ENCODE measurements around the gene KLHL29.

KLHL29 gene

DNA sequence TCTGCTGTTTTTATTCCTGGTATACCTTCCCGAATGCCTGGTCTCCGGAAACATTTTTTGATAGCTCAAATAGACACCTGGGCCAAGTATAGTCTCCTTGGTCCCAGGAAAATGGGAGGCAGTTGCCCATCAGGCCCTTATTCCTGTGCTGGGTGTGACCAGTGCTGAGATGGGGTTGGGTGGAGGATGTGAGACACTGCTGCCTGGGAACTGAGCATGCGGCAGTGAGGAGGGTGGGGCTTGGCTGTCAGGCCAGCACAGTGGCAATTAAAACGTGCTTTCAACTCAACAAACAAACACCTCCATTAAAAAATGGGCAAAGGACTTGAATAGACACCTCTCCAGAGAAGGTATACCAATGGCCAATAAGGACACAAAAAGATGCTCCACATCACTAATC, 12.5 kb downstream of the KLHL29 start:
- no peak for DNase-seq (ENCODE audit: low read depth)

GRCh38 chr2:23399674-23400261, 14.8 kb downstream of the KLHL29 start:
- no peak for DNase-seq (ENCODE audit: low read depth)

DNA sequence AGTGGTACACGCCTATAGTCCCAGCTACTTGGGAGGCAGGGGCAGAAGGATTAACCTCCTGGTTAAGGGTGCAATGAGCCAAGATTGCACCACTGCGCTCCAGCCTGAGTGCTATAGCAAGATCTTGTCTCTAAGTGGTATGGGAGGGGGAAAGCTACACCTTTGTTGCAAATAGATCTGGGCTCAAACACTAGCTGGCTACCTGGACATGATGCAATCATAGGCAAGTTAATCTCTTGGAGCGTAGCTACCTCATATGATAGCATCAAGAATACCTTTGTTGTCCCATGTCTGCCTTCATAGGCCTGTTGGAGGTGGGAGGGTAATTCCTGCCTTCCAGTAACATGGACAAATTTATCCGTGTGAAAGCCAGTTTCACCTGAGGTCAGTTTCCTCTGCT, 15.7 kb downstream of the KLHL29 start:
- DNase-seq (ENCODE audit: low read depth): no peak

DNA sequence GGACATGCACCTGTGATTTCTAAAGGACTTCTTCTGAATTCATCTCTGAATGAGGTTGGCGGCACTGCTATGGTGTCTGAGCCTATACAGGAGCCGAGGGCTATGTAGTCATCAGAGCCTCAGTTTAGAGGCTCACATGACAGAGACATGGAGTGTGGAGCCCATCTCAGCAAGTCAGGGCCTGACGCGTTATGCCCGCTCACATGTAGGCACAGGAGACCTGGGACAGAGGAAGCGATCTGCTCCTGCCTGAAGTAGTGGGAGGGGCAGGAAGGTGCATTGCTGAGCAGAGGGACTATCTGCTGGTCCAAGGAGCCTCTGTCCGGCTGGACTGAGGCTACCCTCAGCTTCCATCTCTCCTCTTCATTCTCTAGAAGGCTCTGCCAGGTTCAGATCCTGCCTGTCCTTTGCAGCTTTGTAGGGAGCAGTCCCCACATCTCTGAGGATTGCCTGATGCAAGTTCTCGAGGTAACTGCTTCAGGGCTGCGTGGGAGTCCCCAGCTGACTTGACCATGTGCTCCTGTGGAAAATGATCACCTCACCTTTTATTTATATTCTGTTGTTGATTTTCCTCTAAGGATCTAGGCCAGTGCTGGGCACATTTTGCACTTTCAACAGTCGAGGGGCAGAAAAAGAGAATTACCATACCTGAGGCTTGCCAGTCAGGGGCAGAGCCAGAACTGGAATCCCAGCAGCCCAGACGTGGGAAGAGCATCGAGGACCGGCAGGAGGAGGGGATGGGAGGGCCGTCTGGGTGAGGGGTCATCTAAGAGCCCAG, 16.6 kb downstream of the KLHL29 start:
- DNase-seq (ENCODE audit: low read depth): no peak

DNA sequence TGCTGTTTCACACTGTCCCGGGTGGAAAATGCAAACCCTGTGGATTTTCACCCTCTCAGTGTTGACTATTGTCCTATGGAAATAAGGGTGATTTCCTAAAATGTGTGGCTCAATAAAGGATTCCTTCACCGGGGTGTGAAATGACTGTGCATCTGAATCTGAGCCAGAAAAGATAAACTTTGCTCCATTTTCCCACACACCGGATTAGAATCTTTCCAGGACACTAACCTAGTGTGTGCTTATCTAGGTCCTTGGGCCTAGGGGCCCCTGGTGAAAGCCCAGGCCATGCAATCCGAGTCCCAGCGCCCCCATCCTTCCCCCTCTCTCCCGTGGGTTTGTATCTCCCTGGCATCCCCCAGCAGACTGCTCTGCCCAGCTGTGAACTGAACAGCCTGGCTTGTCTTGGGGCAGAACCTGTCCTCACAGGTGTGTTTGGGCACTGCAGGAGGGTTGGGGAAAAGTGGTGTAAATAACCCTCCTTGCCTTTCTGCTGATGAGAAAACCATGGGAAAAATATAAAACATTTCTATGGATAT, 17.3 kb downstream of the KLHL29 start:
- no peak for DNase-seq (ENCODE audit: low read depth)

- DNase-seq (ENCODE audit: low read depth): no peak
Measured at GRCh38 chr2:23404426-23404825, 19.4 kb downstream of the KLHL29 start.

DNA sequence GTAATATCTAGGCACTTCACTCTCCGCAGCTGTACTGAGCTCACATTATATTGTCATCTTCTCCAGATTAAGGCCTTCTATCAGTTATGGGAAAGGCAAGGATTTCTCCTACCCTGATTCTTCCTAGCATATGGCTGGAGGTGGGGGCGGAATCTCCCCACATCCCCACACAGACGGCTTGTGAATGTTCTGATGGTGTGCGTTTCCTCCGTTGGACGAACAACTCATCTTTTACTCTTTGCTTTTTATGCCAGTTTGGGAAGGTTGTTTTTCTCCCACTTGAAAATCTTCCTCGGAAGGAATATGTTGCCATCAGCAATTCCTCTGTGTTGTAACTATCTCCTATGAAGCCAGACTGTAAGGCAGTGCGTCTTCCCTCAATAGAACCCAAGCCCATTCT, 24.3 kb downstream of the KLHL29 start:
- no peak for DNase-seq (ENCODE audit: low read depth)

DNA sequence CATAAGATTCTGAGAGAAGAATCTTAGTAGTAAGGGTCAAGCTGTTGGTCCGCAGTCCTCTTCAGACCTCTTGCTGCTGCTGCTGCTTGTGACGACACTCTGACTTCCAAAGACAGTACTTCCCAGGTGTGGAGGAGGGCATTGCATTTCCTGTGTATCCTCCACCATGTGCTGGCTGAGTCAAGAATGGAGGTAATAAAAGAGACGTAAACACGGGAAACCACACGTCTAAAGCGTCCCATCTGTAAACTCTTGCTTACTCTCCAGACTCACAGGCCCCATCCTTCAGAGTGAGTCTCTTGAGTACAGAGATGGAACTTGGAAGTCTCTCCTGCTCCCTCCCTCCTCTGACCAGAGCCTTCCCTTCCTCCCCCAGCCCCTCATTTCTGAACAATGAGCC, 25.6 kb downstream of the KLHL29 start:
- DNase-seq (ENCODE audit: low read depth): no peak

GRCh38 chr2:23411752-23412431, 26.9 kb downstream of the KLHL29 start:
- no peak for DNase-seq (ENCODE audit: low read depth)

- DNase-seq (ENCODE audit: low read depth): no peak
Measured at GRCh38 chr2:23412556-23413155, 27.7 kb downstream of the KLHL29 start.

DNA sequence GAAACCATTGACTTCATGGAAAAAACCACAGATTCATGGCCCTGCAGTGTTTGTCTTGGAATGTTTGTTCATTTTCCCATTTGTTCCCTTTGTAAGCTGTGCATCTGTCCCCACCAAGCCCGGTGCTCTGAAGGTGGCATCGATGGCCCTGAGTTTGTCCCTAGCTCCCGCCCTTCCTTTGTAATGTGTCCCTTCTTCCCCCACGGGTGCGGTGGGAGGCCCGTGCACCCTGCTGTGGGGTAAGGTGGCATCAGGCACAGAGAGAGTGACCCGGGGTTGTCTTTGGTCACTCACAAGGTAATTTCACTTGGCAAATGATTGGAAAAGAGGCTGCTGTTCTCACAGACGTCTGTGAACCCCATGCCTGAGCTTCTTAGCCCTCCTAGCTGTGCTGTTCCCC, 28.7 kb downstream of the KLHL29 start:
- DNase-seq (ENCODE audit: low read depth): no peak

DNA sequence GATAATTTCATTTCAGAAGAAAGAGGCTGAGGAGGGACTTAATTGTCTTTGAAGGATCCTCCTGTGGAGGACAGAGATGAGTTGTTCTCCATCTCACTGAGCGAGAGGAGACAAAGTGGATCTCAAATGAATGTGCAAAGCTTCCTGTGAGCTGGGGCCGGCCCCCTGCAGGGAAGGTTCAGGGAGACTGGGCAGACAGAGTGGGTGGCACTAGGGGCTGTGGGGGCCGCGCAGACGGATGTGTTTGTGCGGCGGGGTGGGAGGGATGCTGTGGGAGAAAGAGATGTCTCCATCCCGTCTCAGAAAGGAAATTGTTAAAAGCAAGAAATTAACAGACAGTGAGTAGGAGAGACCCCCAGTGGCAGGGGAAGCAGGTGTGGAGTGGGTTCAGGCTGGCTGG, 29.1 kb downstream of the KLHL29 start:
- DNase-seq (ENCODE audit: low read depth): no peak

DNA sequence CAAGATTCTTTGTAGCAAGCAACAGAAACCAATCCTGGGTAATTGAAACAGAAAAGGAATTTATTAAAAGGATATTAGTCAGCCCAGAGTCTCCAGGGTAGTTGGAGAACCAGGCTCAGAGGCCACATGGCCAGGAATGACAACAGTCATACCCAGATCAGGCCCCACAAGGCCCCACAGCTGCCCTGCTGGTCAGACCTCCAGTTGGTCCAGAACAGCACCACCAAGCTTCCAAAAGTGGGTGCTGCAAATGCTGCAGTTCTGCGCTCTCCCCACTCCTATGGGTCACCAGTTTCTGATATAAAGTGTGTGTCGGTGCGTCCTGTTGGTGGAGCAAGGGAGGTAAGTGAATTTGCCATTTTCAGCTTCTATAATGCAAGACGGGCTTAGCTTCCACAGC, 29.9 kb downstream of the KLHL29 start:
- DNase-seq (ENCODE audit: low read depth): no peak

GRCh38 chr2:23417310-23417709, 32.3 kb downstream of the KLHL29 start:
- DNase-seq (ENCODE audit: low read depth): no peak

DNA sequence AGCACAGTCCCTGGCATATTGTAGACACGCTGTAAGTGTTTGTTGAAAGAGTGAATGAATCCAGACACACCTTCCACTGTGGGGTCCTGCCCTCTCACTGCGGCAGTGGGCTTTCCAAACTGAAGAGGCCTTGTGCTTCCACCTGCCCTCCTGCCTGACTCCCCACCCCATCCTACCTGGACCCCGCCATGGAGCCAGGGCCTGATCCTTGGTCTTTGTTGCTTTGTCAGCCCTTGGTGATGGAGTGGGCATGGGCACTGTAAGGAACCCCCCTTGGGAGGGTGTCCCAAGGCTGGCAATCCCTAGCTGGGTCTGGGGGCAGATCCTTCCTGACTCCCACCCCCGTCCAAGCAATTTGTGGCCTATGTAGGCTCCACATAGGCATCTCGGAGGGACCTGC, 33.1 kb downstream of the KLHL29 start:
- no peak for DNase-seq (ENCODE audit: low read depth)

DNA sequence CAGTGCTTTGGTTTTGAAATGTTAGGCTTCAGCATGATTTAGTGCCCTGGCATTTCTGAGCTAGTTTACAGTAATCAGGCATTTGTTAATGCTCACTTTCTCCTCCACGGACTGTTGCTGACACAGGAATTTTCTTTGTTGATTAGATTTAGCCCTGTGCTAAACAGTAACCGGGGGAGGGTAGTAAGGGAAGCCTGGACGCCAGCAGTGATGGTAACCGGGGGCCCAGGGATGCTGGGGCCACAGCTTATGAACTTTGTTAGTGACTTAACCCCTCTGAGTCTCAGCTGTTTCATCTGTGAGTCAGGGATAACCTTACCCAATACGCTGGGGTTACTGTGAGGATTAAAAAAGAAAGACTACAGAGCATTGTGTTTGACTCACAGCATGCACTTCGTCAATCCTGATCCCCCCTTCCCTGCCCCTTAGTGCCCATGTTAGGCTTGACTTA, 33.5 kb downstream of the KLHL29 start:
- DNase-seq (ENCODE audit: low read depth): no peak

DNA sequence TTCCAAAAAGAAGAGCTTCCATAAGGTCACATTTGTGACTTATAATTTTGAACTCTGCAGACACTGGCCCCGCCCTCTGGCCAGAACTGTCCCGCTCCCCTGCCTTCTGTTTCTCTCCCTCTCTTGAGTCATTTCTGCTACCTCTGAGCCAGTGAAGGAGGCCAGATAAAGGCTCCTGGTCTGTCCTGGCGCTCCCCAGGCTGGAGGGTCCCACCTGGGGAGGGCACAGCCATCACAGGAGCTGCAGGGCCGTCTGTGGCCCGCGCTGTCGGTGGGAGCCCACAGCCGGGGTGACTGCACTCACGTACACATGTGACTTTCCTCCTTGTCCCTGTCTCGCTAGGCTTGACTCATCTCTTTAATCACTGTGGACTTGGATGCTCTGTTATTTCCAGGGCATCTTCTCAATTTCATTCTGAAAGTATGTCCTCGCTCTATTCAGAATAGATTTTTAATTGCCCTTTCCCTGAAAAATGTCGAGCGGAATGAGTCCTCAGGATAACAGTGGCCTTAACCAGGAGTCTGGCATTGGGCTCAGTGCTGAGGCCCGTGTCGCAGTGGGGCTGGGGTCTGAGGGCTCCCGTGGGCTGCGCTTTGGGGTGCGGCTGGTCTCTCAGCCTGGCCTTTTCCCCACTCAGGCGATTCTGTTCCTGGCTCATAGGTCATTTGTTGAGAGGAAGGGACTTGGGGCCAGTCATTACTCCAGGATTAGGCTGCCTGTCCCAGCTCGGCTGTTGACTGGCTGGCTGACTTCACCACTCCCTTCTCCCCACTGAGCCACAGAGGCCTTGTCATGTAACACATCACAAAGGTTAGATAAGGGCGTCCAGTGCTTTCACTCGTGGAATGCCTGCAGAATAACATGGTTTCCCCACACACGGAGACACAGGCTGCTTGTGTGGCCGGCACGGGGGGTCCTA, 34.5 kb downstream of the KLHL29 start:
- no peak for DNase-seq (ENCODE audit: low read depth)

DNA sequence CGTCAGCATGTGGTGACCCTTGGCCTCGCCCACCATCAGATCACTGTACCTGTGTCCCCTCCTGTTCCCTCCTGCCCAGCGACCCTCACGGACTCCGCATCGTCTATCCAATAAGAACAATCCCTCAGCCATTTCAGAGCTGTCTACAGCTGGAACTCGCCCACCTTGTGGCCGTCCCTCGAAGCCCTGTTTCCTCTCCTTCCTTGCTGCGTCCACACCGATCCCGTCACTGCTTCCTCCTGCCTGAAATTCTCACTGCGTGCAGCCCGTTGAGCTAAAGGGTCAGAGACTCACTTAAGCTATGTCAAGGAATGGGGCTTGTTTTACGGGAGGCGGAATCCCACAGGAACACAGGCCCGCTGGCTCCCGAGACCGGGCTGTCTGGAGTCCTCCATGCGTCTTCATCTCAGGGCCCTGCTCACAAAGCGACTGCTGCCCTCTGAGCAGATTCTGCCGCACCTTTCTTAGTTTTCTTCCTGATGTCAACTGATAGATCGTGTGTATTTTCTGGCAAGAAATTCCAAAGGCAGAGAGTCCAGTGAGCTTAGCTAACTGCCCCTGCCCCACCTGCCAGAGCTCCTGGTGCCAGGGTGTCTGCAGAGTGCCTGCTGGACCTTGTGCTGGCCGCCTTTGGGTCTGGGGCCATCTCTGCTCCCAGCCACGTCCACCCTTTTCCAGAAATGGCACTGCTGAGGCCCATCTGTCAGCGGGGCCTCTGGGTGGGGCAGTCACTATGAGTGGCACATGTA, 35.3 kb downstream of the KLHL29 start:
- DNase-seq (ENCODE audit: low read depth): no peak

DNA sequence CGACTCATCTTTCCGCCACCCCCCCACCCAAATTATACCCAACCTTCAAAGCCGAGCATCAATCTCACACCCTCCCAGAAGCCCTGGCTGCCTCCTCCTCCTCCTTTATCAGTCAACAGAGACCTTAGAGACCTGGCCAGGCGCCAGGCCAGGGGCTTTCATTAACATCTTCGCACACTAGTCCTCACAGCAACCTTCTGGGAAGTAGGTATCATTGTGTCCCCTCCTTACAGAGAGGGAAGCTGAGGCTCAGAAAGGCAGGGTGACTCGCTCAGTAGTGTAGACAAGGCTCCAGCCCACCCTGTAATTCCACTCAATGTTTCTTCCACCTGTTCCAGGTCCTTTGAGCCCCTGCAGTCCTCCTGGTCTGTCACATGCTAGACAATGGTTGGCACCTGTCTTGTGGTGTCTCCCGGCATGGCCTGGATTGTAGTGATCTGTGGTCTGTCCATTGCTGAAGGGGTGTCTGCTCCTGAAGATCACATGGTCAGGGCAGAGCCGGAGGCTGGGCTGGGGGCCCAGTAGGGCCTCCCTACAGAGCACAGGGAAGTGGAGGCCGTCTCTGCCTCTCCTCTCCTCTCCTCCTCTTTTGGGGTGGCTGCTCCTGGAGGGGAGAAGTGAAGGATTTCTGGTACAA, 36.0 kb downstream of the KLHL29 start:
- DNase-seq (ENCODE audit: low read depth): no peak

Data from activated T-cell treated with anti-CD3 and anti-CD28 coated beads for 24 hours (primary cell).